IMR-90 (cell line): ENCODE measurements around the gene CISTR. TPM values are rescaled to one million over a fixed set of nuclear protein-coding genes. Genes with fewer than 3 reads are reported as not detected.

Experiments used
- ATAC-seq: fragments of 200-7000 bp; cut with Tn5 transposase; 2 replicates; pipeline ENCODE4 v1.9.1; 2020; ENCODE audit warnings: low read depth, mild to moderate bottlenecking, moderate library complexity
- BruUV-seq: library from RNA; stranded (reverse); fragments of 400-500 nt; replicated peaks from 2 replicates; lab custom pipeline; 2021; lab: Mats Ljungman, UMichigan
- CTCF ChIA-PET: fragments of 300-600 bp; formaldehyde crosslinking; extraction: SDS; loops from one replicate; lab custom pipeline; 2021; ENCODE audit warnings: antibody characterized with exemption; lab: Yijun Ruan, JAX
- POLR2A ChIA-PET: fragments of 300-600 bp; sonication (Branson Sonifier 250); formaldehyde crosslinking; loops from one replicate; lab custom pipeline; 2022; ENCODE audit warnings: antibody characterized with exemption; ENCODE audit not compliant: unreplicated experiment; lab: Charles Lee
- DNase-seq: peaks from one replicate; pipeline ENCODE4 v3.0.0; 2013
- H2AFZ ChIP-seq: replicated peaks from 2 replicates; pipeline ENCODE3; 2013; ENCODE audit warnings: low read length, mild to moderate bottlenecking; ENCODE audit not compliant: poor library complexity
- H2AK5ac ChIP-seq: 2 replicates; pipeline ENCODE4 v1.6.1; 2013; ENCODE audit warnings: low read depth, low read length, inconsistent platforms
- H2AK9ac ChIP-seq: replicated peaks from 2 replicates; pipeline ENCODE3; 2013; ENCODE audit warnings: mild to moderate bottlenecking, low read depth, low read length, moderate library complexity; ENCODE audit not compliant: poor library complexity
- H2BK120ac ChIP-seq: 2 replicates; pipeline ENCODE4 v1.6.1; 2013; ENCODE audit warnings: low read depth, low read length, inconsistent platforms
- H2BK15ac ChIP-seq: 3 replicates; pipeline ENCODE4 v1.6.1; 2013; ENCODE audit warnings: low read depth, low read length, inconsistent platforms
- H2BK20ac ChIP-seq: 2 replicates; pipeline ENCODE4 v1.6.1; 2013; ENCODE audit warnings: low read depth, mild to moderate bottlenecking, inconsistent platforms, low read length, moderate library complexity
- H2BK5ac ChIP-seq: 2 replicates; pipeline ENCODE4 v1.6.1; 2013; ENCODE audit warnings: mild to moderate bottlenecking, low read depth, low read length, inconsistent platforms; ENCODE audit not compliant: poor library complexity, severe bottlenecking
- H3K14ac ChIP-seq: replicated peaks from 2 replicates; pipeline ENCODE4 v1.6.1; 2013; ENCODE audit warnings: low read depth, low read length, inconsistent platforms
- H3K18ac ChIP-seq: 2 replicates; pipeline ENCODE4 v1.6.1; 2013; ENCODE audit warnings: low read depth, low read length, control low read depth
- H3K23ac ChIP-seq: 2 replicates; pipeline ENCODE4 v1.6.1; 2013; ENCODE audit warnings: low read depth, low read length, inconsistent platforms
- H3K27ac ChIP-seq: 2 replicates; pipeline ENCODE4 v1.5.1; 2013; ENCODE audit warnings: mild to moderate bottlenecking, control low read depth, low read length; ENCODE audit not compliant: insufficient read depth
- H3K27me3 ChIP-seq: 2 replicates; pipeline ENCODE4 v1.6.1; 2013; ENCODE audit warnings: low read length; ENCODE audit not compliant: control insufficient read depth, insufficient read depth
- H3K36me3 ChIP-seq: 2 replicates; pipeline ENCODE4 v1.6.1; 2013; ENCODE audit warnings: low read length, mixed read lengths; ENCODE audit not compliant: control insufficient read depth, insufficient read depth
- H3K4ac ChIP-seq: 2 replicates; pipeline ENCODE4 v1.6.1; 2013; ENCODE audit warnings: low read depth, low read length, inconsistent platforms
- H3K4me1 ChIP-seq: 2 replicates; pipeline ENCODE4 v1.6.1; 2013; ENCODE audit warnings: low read length, mixed read lengths; ENCODE audit not compliant: control insufficient read depth, insufficient read depth
- H3K4me2 ChIP-seq: 2 replicates; pipeline ENCODE4 v1.6.1; 2013; ENCODE audit warnings: low read depth, mild to moderate bottlenecking, control low read depth, low read length, moderate library complexity
- H3K4me3 ChIP-seq: 2 replicates; pipeline ENCODE4 v1.5.1; 2013; ENCODE audit warnings: low read depth, mild to moderate bottlenecking, control low read depth, low read length, moderate library complexity; ENCODE audit not compliant: insufficient read depth
- H3K56ac ChIP-seq: 2 replicates; pipeline ENCODE4 v1.6.1; 2013; ENCODE audit warnings: low read length, inconsistent platforms; ENCODE audit not compliant: insufficient read depth; ENCODE audit errors: extremely low read depth
- H3K79me1 ChIP-seq, 2 experiments: 2 replicates each; pipeline ENCODE4 v1.6.1; 2013; ENCODE audit warnings: low read length in 2 of 2, inconsistent platforms in 1 of 2, low read depth in 1 of 2
- H3K9ac ChIP-seq: 2 replicates; pipeline ENCODE4 v1.6.1; 2013; ENCODE audit warnings: low read depth, low read length, control low read depth
- H3K9me1 ChIP-seq: 2 replicates; pipeline ENCODE4 v1.6.1; 2013; ENCODE audit warnings: low read length, inconsistent platforms; ENCODE audit not compliant: insufficient read depth
- H3K9me3 ChIP-seq: 2 replicates; pipeline ENCODE4 v1.6.1; 2013; ENCODE audit warnings: low read length; ENCODE audit not compliant: control insufficient read depth, insufficient read depth
- H4K20me1 ChIP-seq: 2 replicates; pipeline ENCODE4 v1.6.1; 2013; ENCODE audit warnings: low read length, inconsistent platforms; ENCODE audit not compliant: insufficient read depth
- H4K5ac ChIP-seq: 2 replicates; pipeline ENCODE4 v1.6.1; 2013; ENCODE audit warnings: mild to moderate bottlenecking, low read depth, low read length, control low read depth
- H4K8ac ChIP-seq, 2 experiments: 2 replicates each; pipeline ENCODE4 v1.6.1; 2013; ENCODE audit warnings: low read depth in 2 of 2, low read length in 2 of 2, control low read depth in 1 of 2, inconsistent platforms in 1 of 2
- H4K91ac ChIP-seq: 2 replicates; pipeline ENCODE4 v1.6.1; 2013; ENCODE audit warnings: low read depth, low read length, inconsistent platforms; ENCODE audit not compliant: insufficient read depth
- BHLHE40 ChIP-seq: fragments of 150-350 bp; IDR thresholded peaks from 2 replicates; pipeline ENCODE4 v1.6.1; 2016; ENCODE audit warnings: mild to moderate bottlenecking, low read depth, low read length
- CEBPB ChIP-seq: IDR thresholded peaks from 2 replicates; pipeline ENCODE4 v1.6.1; 2012; ENCODE audit warnings: low read depth, low read length, improper control_type of control experiment
- CHD1 ChIP-seq: IDR thresholded peaks from 2 replicates; pipeline ENCODE4 v1.6.1; 2012; ENCODE audit warnings: low read depth, low read length, improper control_type of control experiment
- FOS ChIP-seq: fragments of 150-350 bp; IDR thresholded peaks from 2 replicates; pipeline ENCODE4 v1.6.1; 2016; ENCODE audit warnings: low read depth, low read length
- MAFK ChIP-seq: IDR thresholded peaks from 2 replicates; pipeline ENCODE4 v1.6.1; 2012; ENCODE audit warnings: low read depth, low read length, improper control_type of control experiment
- MAZ ChIP-seq: IDR thresholded peaks from 2 replicates; pipeline ENCODE4 v1.6.1; 2012; ENCODE audit warnings: low read depth, mild to moderate bottlenecking, low read length, improper control_type of control experiment, moderate library complexity, borderline replicate concordance
- MXI1 ChIP-seq: IDR thresholded peaks from 2 replicates; pipeline ENCODE4 v1.6.1; 2012; ENCODE audit warnings: low read depth, mild to moderate bottlenecking, low read length, moderate library complexity, borderline replicate concordance
- NFE2L2 ChIP-seq: fragments of 150-350 bp; IDR thresholded peaks from 2 replicates; pipeline ENCODE4 v1.6.1; 2016; ENCODE audit warnings: low read depth, mild to moderate bottlenecking, low read length
- POLR2A ChIP-seq: IDR thresholded peaks from 2 replicates; pipeline ENCODE4 v1.6.1; 2012; ENCODE audit warnings: mild to moderate bottlenecking, low read depth, low read length
- RAD21 ChIP-seq: IDR thresholded peaks from 2 replicates; pipeline ENCODE4 v1.6.1; 2012; ENCODE audit warnings: low read length, improper control_type of control experiment
- RCOR1 ChIP-seq: IDR thresholded peaks from 2 replicates; pipeline ENCODE4 v1.6.1; 2012; ENCODE audit warnings: mild to moderate bottlenecking, low read length, improper control_type of control experiment; ENCODE audit not compliant: insufficient replicate concordance
- RFX5 ChIP-seq: IDR thresholded peaks from 2 replicates; pipeline ENCODE4 v1.8.0; 2012; ENCODE audit warnings: low read depth, mild to moderate bottlenecking, low read length, moderate library complexity
- SMC3 ChIP-seq: fragments of 150-350 bp; IDR thresholded peaks from 2 replicates; pipeline ENCODE4 v1.6.1; 2016; ENCODE audit warnings: low read depth, mild to moderate bottlenecking, antibody characterized with exemption, low read length, moderate library complexity
- WGBS, 2 experiments: methylation state at CpG; one replicate each; pipeline versions ENCODE4 v1.1.5 to v1.1.7; 2013; ENCODE audit warnings: missing lambda C conversion rate in 2 of 2; ENCODE audit not compliant: insufficient read length in 1 of 2; ENCODE audit errors: extremely low coverage in 2 of 2; 5-methylcytosine and 5-hydroxymethylcytosine counted together
- dilution Hi-C: fragments of 300-500 bp; cut with HindIII; formaldehyde crosslinking; loops from one replicate; pipeline ENCODE4 v1.14.3; 2018; ENCODE audit warnings: low sequenced_read_pairs; ENCODE audit not compliant: unreplicated experiment
- in situ Hi-C: fragments of 300-500 bp; cut with MboI; formaldehyde crosslinking; loops from 3 replicates; pipeline ENCODE4 v1.14.3; 2019; ENCODE audit warnings: low sequenced_read_pairs, inconsistent platforms, mixed read lengths
- intact Hi-C: fragments of 100-400 bp; cut with micrococcal nuclease; formaldehyde crosslinking; loops from 2 replicates; pipeline ENCODE4 v1.10.0; 2022
- polyA plus RNA-seq, 3 experiments: library from polyadenylated mRNA; depleted of rRNA; stranded (reverse); fragments of >200 nt; gene quantifications; 2 replicates each; pipeline ENCODE4 v1.2.3, GENCODE V29; 2012; ENCODE audit warnings: low replicate concordance in 1 of 3
- total RNA-seq: library from RNA; depleted of rRNA; stranded (reverse); fragments of >200 nt; gene quantifications from 2 replicates; pipeline ENCODE4 v1.2.3, GENCODE V29; 2012
- TF ChIP-seq, protein P1 (sequence below): fragments of 150-350 bp; IDR thresholded peaks from 2 replicates; pipeline ENCODE4 v1.6.1; 2017; ENCODE audit warnings: mild to moderate bottlenecking, antibody characterized with exemption, low read length, low read depth
- TF ChIP-seq, protein P2 (sequence below): conservative IDR thresholded peaks from 2 replicates; pipeline ENCODE4 v1.5.1; 2012; ENCODE audit warnings: mild to moderate bottlenecking, low read depth, low read length, improper control_type of control experiment
- TF ChIP-seq, protein P3 (sequence below): fragments of 150-350 bp; IDR thresholded peaks from 2 replicates; pipeline ENCODE4 v1.6.1; 2016; ENCODE audit warnings: low read depth, mild to moderate bottlenecking, low read length, moderate library complexity, borderline replicate concordance

Gene CISTR
- total and polyA plus RNA-seq, 2 of the 4 experiments (the other 2 are of a cell fraction) = not detected

DNA sequence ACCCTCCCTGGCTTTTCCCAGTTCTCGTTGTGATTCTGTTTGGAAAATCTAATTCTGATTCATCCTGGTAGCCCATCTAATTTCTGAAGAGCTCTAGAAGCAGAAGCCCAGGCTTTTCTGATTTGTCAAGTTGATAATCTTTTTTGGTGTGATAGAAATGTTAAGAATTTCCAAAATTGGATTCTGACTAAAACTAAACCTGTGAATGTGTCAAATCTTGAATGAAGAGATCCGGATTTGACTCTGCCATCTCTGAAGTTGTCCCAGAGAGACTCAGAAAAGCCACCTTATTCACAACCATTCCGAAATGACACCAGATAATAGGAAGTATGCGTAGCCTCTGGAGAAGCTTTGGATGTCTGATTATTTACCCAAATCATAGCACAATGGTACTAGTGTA, 12.8 kb upstream of the CISTR start:
- BruUV-seq = no TSS peak
- Histone ChIP-seq H4K5ac (no peak overlapping the region), H3K9me3 (peaks cover 4% of the 10 kb centered on the region; the same call in 1 of the 2 replicates), H3K9ac (no peak overlapping the region), H2AK9ac (no peak overlapping the region), H3K23ac (no peak overlapping the region), H3K14ac (no peak overlapping the region), H3K4me1 (peaks cover 5% of the 10 kb centered on the region), H3K18ac (no peak overlapping the region), H3K4me2 (no peak overlapping the region), H2AK5ac (no peak overlapping the region), H2BK20ac (no peak overlapping the region), H2AFZ (no peak overlapping the region), H3K79me1 (no peaks in the 10 kb centered on the region), H3K4me3 (no peak overlapping the region), H4K91ac (no peak overlapping the region), H3K9me1 (peaks cover 9% of the 10 kb centered on the region), H2BK120ac (no peak overlapping the region), H3K4ac (no peak overlapping the region), H2BK5ac (no peak overlapping the region), H4K8ac (no peak overlapping the region), H3K56ac (no peak overlapping the region), H3K27me3 (peaks cover 22% of the 10 kb centered on the region), H2BK15ac (no peak overlapping the region), H3K36me3 (no peaks in the 10 kb centered on the region), H4K20me1 (no peaks in the 10 kb centered on the region), H3K27ac (no peak overlapping the region)
- TF ChIP-seq RCOR1 (no peak), POLR2A (no peak), MAFK (no peak), CHD1 (no peak), MXI1 (no peak), CEBPB (no peak), RFX5 (no peak), NFE2L2 (no peak), RAD21 (no peak), FOS (no peak), MAZ (no peak), BHLHE40 (no peak), SMC3 (no peak)
- TF ChIP-seq, protein P1, sequence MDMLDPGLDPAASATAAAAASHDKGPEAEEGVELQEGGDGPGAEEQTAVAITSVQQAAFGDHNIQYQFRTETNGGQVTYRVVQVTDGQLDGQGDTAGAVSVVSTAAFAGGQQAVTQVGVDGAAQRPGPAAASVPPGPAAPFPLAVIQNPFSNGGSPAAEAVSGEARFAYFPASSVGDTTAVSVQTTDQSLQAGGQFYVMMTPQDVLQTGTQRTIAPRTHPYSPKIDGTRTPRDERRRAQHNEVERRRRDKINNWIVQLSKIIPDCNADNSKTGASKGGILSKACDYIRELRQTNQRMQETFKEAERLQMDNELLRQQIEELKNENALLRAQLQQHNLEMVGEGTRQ = no peak
- TF ChIP-seq, protein P2, sequence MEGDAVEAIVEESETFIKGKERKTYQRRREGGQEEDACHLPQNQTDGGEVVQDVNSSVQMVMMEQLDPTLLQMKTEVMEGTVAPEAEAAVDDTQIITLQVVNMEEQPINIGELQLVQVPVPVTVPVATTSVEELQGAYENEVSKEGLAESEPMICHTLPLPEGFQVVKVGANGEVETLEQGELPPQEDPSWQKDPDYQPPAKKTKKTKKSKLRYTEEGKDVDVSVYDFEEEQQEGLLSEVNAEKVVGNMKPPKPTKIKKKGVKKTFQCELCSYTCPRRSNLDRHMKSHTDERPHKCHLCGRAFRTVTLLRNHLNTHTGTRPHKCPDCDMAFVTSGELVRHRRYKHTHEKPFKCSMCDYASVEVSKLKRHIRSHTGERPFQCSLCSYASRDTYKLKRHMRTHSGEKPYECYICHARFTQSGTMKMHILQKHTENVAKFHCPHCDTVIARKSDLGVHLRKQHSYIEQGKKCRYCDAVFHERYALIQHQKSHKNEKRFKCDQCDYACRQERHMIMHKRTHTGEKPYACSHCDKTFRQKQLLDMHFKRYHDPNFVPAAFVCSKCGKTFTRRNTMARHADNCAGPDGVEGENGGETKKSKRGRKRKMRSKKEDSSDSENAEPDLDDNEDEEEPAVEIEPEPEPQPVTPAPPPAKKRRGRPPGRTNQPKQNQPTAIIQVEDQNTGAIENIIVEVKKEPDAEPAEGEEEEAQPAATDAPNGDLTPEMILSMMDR = no peak
- TF ChIP-seq, protein P3, sequence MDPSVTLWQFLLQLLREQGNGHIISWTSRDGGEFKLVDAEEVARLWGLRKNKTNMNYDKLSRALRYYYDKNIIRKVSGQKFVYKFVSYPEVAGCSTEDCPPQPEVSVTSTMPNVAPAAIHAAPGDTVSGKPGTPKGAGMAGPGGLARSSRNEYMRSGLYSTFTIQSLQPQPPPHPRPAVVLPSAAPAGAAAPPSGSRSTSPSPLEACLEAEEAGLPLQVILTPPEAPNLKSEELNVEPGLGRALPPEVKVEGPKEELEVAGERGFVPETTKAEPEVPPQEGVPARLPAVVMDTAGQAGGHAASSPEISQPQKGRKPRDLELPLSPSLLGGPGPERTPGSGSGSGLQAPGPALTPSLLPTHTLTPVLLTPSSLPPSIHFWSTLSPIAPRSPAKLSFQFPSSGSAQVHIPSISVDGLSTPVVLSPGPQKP = no peak
- no peak for DNase-seq
- intact Hi-C loops (loop anchor here (5.0 kb wide), 1 partner anchor 223 kb away; the partner anchor contains the start of gene HOXC10), dilution Hi-C loops (no loop called here), in situ Hi-C loops (loop anchor here (10.0 kb wide), 1 partner anchor 230 kb away; no protein-coding TSS in a partner anchor)
- ChIA-PET POLR2A (no interaction called here), CTCF (interaction anchor here (0.6 to 2.4 kb wide), 7 partner anchors 7 to 1485 kb away, joined by 3 to 14 read pairs (median 5); no protein-coding TSS in a partner anchor)
- WGBS, 2 experiments = no CpG with 5 or more reads among the region's 4 CpGs
- no peak for ATAC-seq
